ENCODE results near the gene CATSPERZ. TPM values are rescaled to one million over a fixed set of nuclear protein-coding genes. Genes with fewer than 3 reads are reported as not detected.

CATSPERZ gene
- total and polyA plus RNA-seq, 2 of the 13 experiments (the other 11 are each of a cell fraction or from before 2014, with no cell fraction given), result 0.22 to 0.48 TPM

DNA sequence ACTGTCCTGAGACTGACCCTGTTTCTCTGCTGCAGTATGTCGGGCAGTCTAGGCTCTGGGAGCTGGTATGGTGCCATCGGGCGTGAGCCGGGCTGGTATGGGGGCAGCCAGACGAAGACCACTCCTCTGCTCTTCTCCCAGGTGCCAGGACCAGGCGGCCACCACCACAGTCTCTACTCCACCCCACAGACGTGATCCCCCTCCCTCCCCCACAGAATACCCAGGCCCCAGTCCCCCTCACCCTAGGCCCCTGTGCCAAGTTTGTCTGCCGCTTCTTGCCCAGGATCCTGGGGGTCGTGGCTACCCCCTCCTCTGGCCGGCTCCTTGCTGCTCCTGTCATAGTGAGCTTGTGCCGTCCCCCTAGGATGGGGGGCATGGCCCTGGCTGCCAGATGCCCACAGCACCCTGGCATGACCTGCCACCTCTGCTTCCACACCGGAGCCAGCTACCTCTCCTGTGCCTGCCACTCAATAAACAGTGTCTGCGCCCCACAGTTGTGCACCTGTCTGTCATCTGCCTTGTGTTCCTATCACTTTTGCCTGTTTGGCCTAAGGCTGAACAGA is 11.1 kb upstream of the CATSPERZ start:
- Histone ChIP-seq H3K27ac (ENCODE audit: extremely low read length, insufficient read depth, low read length) (no peak overlapping the region), H2AFZ (ENCODE audit: low read length) (no peak overlapping the region), H3K4me1 (ENCODE audit: insufficient read depth, low read length) (peaks cover 23% of the 10 kb centered on the region; the same call in 1 of the 2 replicates), H3K79me2 (ENCODE audit: insufficient read depth, low read length) (no peaks in the 10 kb centered on the region), H3K9me3 (ENCODE audit: low read length) (no peaks in the 10 kb centered on the region), H3K9ac (ENCODE audit: insufficient read depth, low read depth, low read length) (no peak overlapping the region), H3K4me3 (replicated peaks in 1 of 3; ENCODE audit: insufficient read depth in 1 of 3, low read depth in 2 of 3, low read length in 3 of 3) (no peak overlapping the region), H4K20me1 (ENCODE audit: insufficient read depth, low read length) (no peaks in the 10 kb centered on the region), H3K36me3 (replicated peaks in 1 of 2; ENCODE audit: control insufficient read depth in 1 of 2, insufficient read depth in 2 of 2, low read length in 2 of 2) (no peaks in the 10 kb centered on the region), H3K4me2 (ENCODE audit: low read depth, low read length) (no peak overlapping the region), H3K27me3 (ENCODE audit: control insufficient read depth in 1 of 2, insufficient read depth in 2 of 2, low read length in 2 of 2) (peaks cover 13 to 39% of the 10 kb centered on the region in 2 experiments)
- ChIA-PET POLR2A (interaction anchor here (1.0 to 2.0 kb wide), 2 partner anchors 18 to 48 kb away, joined by 4 to 11 read pairs; no protein-coding TSS in a partner anchor), CTCF (ENCODE audit: low intra/inter-chr PET ratio, low total read pairs) (no interaction called here)
- DNase-seq (ENCODE audit: low spot score), result no peak
- ATAC-seq, result no peak
- intact Hi-C loops (cut with micrococcal nuclease; ENCODE audit: unreplicated experiment) (no loop called here), in situ Hi-C loops (cut with HindIII; ENCODE audit: extremely low pct_ligation_motif_present, low pct_unique_long_range_greater_than_20kb) (no loop called here)
- no TSS peak for BruUV-seq (replicated peaks)
- FAIRE-seq, result no peak
- 67% methylated on average over 4 of the region's 13 CpGs for WGBS (ENCODE audit: low lambda C conversion rate)
- no peak for TF ChIP-seq TEAD3 (CRISPR knock-in tag; optimal IDR thresholded peaks at IDR 0.05; ENCODE audit: borderline replicate concordance)
- TF ChIP-seq, protein P1, sequence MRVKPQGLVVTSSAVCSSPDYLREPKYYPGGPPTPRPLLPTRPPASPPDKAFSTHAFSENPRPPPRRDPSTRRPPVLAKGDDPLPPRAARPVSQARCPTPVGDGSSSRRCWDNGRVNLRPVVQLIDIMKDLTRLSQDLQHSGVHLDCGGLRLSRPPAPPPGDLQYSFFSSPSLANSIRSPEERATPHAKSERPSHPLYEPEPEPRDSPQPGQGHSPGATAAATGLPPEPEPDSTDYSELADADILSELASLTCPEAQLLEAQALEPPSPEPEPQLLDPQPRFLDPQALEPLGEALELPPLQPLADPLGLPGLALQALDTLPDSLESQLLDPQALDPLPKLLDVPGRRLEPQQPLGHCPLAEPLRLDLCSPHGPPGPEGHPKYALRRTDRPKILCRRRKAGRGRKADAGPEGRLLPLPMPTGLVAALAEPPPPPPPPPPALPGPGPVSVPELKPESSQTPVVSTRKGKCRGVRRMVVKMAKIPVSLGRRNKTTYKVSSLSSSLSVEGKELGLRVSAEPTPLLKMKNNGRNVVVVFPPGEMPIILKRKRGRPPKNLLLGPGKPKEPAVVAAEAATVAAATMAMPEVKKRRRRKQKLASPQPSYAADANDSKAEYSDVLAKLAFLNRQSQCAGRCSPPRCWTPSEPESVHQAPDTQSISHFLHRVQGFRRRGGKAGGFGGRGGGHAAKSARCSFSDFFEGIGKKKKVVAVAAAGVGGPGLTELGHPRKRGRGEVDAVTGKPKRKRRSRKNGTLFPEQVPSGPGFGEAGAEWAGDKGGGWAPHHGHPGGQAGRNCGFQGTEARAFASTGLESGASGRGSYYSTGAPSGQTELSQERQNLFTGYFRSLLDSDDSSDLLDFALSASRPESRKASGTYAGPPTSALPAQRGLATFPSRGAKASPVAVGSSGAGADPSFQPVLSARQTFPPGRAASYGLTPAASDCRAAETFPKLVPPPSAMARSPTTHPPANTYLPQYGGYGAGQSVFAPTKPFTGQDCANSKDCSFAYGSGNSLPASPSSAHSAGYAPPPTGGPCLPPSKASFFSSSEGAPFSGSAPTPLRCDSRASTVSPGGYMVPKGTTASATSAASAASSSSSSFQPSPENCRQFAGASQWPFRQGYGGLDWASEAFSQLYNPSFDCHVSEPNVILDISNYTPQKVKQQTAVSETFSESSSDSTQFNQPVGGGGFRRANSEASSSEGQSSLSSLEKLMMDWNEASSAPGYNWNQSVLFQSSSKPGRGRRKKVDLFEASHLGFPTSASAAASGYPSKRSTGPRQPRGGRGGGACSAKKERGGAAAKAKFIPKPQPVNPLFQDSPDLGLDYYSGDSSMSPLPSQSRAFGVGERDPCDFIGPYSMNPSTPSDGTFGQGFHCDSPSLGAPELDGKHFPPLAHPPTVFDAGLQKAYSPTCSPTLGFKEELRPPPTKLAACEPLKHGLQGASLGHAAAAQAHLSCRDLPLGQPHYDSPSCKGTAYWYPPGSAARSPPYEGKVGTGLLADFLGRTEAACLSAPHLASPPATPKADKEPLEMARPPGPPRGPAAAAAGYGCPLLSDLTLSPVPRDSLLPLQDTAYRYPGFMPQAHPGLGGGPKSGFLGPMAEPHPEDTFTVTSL (CRISPR knock-in tag; IDR thresholded peaks at IDR 0.05; ENCODE audit: borderline replicate concordance), result no peak
- TF ChIP-seq ZNF567 (CRISPR knock-in tag; IDR thresholded peaks at IDR 0.05; ENCODE audit: borderline replicate concordance), result no peak
- TF ChIP-seq SIX4 (CRISPR knock-in tag; IDR thresholded peaks at IDR 0.05), result no peak
- TF ChIP-seq, protein P2, sequence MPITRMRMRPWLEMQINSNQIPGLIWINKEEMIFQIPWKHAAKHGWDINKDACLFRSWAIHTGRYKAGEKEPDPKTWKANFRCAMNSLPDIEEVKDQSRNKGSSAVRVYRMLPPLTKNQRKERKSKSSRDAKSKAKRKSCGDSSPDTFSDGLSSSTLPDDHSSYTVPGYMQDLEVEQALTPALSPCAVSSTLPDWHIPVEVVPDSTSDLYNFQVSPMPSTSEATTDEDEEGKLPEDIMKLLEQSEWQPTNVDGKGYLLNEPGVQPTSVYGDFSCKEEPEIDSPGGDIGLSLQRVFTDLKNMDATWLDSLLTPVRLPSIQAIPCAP (CRISPR knock-in tag; IDR thresholded peaks at IDR 0.05; ENCODE audit: low read depth), result no peak
- TF ChIP-seq FOSL1 (CRISPR knock-in tag; IDR thresholded peaks at IDR 0.05; ENCODE audit: borderline replicate concordance), result no peak
- no peak for TF ChIP-seq JUNB (CRISPR knock-in tag; IDR thresholded peaks at IDR 0.05; ENCODE audit: borderline replicate concordance)
- no peak for TF ChIP-seq ZNF225 (CRISPR knock-in tag; IDR thresholded peaks at IDR 0.05)
- no peak for TF ChIP-seq SP140L (CRISPR knock-in tag; IDR thresholded peaks at IDR 0.05; ENCODE audit: borderline replicate concordance)
- no peak for TF ChIP-seq NR3C1 (CRISPR knock-in tag; IDR thresholded peaks at IDR 0.05)
- no peak for TF ChIP-seq FOXO1 (CRISPR knock-in tag; IDR thresholded peaks at IDR 0.05)
- TF ChIP-seq, protein P3, sequence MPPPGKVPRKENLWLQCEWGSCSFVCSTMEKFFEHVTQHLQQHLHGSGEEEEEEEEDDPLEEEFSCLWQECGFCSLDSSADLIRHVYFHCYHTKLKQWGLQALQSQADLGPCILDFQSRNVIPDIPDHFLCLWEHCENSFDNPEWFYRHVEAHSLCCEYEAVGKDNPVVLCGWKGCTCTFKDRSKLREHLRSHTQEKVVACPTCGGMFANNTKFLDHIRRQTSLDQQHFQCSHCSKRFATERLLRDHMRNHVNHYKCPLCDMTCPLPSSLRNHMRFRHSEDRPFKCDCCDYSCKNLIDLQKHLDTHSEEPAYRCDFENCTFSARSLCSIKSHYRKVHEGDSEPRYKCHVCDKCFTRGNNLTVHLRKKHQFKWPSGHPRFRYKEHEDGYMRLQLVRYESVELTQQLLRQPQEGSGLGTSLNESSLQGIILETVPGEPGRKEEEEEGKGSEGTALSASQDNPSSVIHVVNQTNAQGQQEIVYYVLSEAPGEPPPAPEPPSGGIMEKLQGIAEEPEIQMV (CRISPR knock-in tag; IDR thresholded peaks at IDR 0.05; ENCODE audit: low read depth), result no peak
- TF ChIP-seq, protein P4, sequence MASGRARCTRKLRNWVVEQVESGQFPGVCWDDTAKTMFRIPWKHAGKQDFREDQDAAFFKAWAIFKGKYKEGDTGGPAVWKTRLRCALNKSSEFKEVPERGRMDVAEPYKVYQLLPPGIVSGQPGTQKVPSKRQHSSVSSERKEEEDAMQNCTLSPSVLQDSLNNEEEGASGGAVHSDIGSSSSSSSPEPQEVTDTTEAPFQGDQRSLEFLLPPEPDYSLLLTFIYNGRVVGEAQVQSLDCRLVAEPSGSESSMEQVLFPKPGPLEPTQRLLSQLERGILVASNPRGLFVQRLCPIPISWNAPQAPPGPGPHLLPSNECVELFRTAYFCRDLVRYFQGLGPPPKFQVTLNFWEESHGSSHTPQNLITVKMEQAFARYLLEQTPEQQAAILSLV (CRISPR knock-in tag; IDR thresholded peaks at IDR 0.05; ENCODE audit: borderline replicate concordance), result no peak

Measured in HepG2 (cell line).